ENCODE measurements around the gene DNASE2. TPM values are rescaled to one million over a fixed set of nuclear protein-coding genes. Genes with fewer than 3 reads are reported as not detected.

DNASE2 gene
- total RNA-seq, 2 experiments from 2014 or later: 10.4 to 11.1 TPM

DNA sequence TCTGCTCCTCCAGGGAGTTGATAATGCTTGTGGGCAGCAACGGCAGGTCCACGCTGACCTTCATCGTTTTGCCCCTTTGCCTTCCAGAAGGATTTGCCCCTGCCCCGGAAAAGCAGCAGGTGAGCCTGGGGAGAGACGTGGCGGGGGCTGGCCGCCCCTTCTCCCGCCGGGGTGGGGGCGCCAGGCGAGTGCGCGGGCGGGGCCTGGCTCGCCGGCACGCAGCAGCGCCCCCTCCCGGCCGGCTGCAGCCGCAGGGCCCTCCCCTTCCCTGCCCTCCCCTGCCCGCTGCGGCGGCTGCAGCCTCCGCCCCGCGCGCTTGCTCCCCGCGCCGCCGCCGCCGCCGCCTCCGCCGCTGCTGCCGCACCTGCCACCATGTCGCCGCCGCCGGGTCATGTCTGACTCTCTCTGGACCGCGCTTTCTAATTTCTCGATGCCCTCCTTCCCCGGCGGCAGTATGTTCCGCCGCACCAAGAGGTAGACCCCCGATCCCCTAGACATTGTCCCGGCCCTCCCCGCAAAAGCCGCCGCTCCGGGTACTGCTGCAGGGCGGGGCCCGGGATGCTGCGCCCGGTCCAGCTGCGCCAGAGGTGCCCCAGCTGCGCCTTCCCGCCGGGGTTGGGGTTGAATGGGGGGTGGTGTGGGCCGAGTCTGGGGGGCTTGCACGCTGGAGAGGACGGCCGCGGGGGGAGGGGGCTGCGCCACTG, 42.9 kb downstream of the DNASE2 start, which contains the start of gene MAST1:
MAST1 (plus strand) TSS at position 334 of the 704 bp plus-strand sequence; CDS start at position 392, 58 bp downstream.
- no peaks in the 10 kb centered on the region for H3K36me3 Mint-ChIP-seq (ENCODE audit: low read depth)
- DNase-seq: peak in 10 of 14 experiments; percentile 16 to 84 (median 45)
- H3K9me3 Mint-ChIP-seq: no peaks in the 10 kb centered on the region
- POLR2A ChIA-PET: no interaction called here
- peaks cover 0 to 41% of the 10 kb centered on the region in 2 experiments for H3K9me3 ChIP-seq (ENCODE audit: control insufficient read depth in 1 of 2, insufficient read depth in 1 of 2, low read length in 2 of 2)
- peak within 1 kb of the TSS; percentile 47 for H3K4me3 Mint-ChIP-seq
- no peak within 1 kb of the TSS for H3K27ac ChIP-seq (ENCODE audit: low read depth in 1 of 2, low read length in 2 of 2)
- TF ChIP-seq, protein P1, sequence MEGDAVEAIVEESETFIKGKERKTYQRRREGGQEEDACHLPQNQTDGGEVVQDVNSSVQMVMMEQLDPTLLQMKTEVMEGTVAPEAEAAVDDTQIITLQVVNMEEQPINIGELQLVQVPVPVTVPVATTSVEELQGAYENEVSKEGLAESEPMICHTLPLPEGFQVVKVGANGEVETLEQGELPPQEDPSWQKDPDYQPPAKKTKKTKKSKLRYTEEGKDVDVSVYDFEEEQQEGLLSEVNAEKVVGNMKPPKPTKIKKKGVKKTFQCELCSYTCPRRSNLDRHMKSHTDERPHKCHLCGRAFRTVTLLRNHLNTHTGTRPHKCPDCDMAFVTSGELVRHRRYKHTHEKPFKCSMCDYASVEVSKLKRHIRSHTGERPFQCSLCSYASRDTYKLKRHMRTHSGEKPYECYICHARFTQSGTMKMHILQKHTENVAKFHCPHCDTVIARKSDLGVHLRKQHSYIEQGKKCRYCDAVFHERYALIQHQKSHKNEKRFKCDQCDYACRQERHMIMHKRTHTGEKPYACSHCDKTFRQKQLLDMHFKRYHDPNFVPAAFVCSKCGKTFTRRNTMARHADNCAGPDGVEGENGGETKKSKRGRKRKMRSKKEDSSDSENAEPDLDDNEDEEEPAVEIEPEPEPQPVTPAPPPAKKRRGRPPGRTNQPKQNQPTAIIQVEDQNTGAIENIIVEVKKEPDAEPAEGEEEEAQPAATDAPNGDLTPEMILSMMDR (IDR thresholded peaks at IDR 0.05): no peak
- H3K27ac Mint-ChIP-seq: no peak within 1 kb of the TSS
- intact Hi-C loops (cut with DNase I, micrococcal nuclease): no loop called here
- CTCF ChIA-PET: interaction anchor here (0.6 kb wide), 1 partner anchor 77 kb away, joined by 3 read pairs; no protein-coding TSS in a partner anchor
- peaks cover 42% of the 10 kb centered on the region for H3K4me1 Mint-ChIP-seq (ENCODE audit: low read depth)
- peak; percentile 63 for ATAC-seq (ENCODE audit: poor library complexity)
- peaks cover 85 to 91% of the 10 kb centered on the region in 2 experiments for H3K27me3 ChIP-seq (ENCODE audit: control insufficient read depth in 1 of 2, insufficient read depth in 2 of 2, low read length in 2 of 2)
- H3K27me3 Mint-ChIP-seq: peaks cover 84% of the 10 kb centered on the region
- peaks cover 45% of the 10 kb centered on the region for H3K4me1 ChIP-seq (ENCODE audit: insufficient read depth, low read length)
- no peak within 1 kb of the TSS for H3K4me3 ChIP-seq (ENCODE audit: low read length)
- no peaks in the 10 kb centered on the region for H3K36me3 ChIP-seq (ENCODE audit: insufficient read depth, low read length)

DNA sequence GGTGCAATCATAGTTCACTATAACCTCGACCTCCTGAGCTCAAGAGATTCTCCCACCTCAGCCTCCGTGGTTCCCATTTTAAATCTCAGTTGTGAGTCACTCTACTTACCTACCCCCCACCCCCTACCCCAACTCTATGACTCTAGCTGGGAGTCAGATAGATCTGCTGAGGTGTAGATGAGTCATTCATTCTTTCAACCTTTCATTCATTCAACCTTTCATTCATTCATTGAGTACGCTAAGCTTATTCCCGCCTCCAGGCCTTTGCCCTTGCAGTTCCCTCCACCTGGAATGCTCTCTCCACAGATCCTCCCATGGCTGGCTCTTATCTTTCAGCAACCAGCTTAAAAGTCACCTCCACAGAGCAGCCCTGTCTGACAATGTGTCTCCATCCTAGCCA, 44.0 kb downstream of the DNASE2 start:
- Mint-ChIP-seq H3K4me1 (ENCODE audit: low read depth) (peaks cover 51% of the 10 kb centered on the region), H3K9me3 (no peaks in the 10 kb centered on the region), H3K36me3 (ENCODE audit: low read depth) (no peaks in the 10 kb centered on the region), H3K27me3 (peaks cover 88% of the 10 kb centered on the region), H3K4me3 (no peak overlapping the region), H3K27ac (no peak overlapping the region)
- Histone ChIP-seq H3K27ac (ENCODE audit: low read depth in 1 of 2, low read length in 2 of 2) (no peak overlapping the region), H3K36me3 (ENCODE audit: insufficient read depth, low read length) (no peaks in the 10 kb centered on the region), H3K27me3 (ENCODE audit: control insufficient read depth in 1 of 2, insufficient read depth in 2 of 2, low read length in 2 of 2) (peaks cover 86 to 91% of the 10 kb centered on the region in 2 experiments), H3K4me1 (ENCODE audit: insufficient read depth, low read length) (peaks cover 56% of the 10 kb centered on the region), H3K4me3 (ENCODE audit: low read length) (no peak overlapping the region), H3K9me3 (ENCODE audit: control insufficient read depth in 1 of 2, insufficient read depth in 1 of 2, low read length in 2 of 2) (peaks cover 0 to 49% of the 10 kb centered on the region in 2 experiments)
- ChIA-PET CTCF (interaction anchor here (0.7 to 1.3 kb wide), 6 partner anchors 11 to 77 kb away, joined by 3 to 5 read pairs (median 4); partner anchors contain the start of genes GCDH, PRDX2 and THSD8), POLR2A (interaction anchor here (1.8 kb wide), 1 partner anchor 45 kb away, joined by 5 read pairs; no protein-coding TSS in a partner anchor)
- intact Hi-C loops (cut with DNase I, micrococcal nuclease): loop anchor here in 1 of 2 experiments (2.0 kb wide), 1 partner anchor 30 kb away; the partner anchor contains the start of gene RNASEH2A
- no peak for ATAC-seq (ENCODE audit: poor library complexity)
- TF ChIP-seq, protein P1 (IDR thresholded peaks at IDR 0.05): no peak
- no peak for DNase-seq

DNA sequence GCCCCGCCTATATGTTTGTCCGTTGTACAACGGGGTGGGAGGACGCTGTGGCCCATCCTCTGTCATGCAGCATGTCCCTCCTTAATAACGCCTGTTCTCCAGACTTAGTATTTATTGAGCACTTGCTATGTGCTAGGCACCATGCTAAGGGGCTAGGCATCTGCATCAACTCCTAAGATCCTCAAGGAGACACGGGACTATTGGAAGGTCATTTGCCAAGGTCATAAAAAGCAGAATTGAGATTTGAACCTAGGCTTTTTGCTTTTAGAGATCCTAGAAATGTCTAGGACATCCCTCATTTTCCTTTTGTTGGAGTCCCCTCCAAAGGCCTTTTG, 44.8 kb downstream of the DNASE2 start:
- ChIA-PET CTCF (interaction anchor here (1.3 kb wide), 1 partner anchor 76 kb away, joined by 4 read pairs; no protein-coding TSS in a partner anchor), POLR2A (interaction anchor here (1.8 kb wide), 1 partner anchor 44 kb away, joined by 5 read pairs; no protein-coding TSS in a partner anchor)
- no peaks in the 10 kb centered on the region for H3K36me3 Mint-ChIP-seq (ENCODE audit: low read depth)
- H3K4me3 Mint-ChIP-seq: no peak overlapping the region
- ATAC-seq (ENCODE audit: poor library complexity) (no peak), DNase-seq (no peak)
- no peaks in the 10 kb centered on the region for H3K9me3 Mint-ChIP-seq
- H3K9me3 ChIP-seq (ENCODE audit: control insufficient read depth in 1 of 2, insufficient read depth in 1 of 2, low read length in 2 of 2): peaks cover 0 to 50% of the 10 kb centered on the region in 2 experiments
- H3K27me3 ChIP-seq (ENCODE audit: control insufficient read depth in 1 of 2, insufficient read depth in 2 of 2, low read length in 2 of 2): peaks cover 86 to 92% of the 10 kb centered on the region in 2 experiments
- no peak overlapping the region for H3K27ac ChIP-seq (ENCODE audit: low read depth in 1 of 2, low read length in 2 of 2)
- TF ChIP-seq, protein P1 (IDR thresholded peaks at IDR 0.05): no peak
- intact Hi-C loops (cut with DNase I, micrococcal nuclease): loop anchor here in 1 of 2 experiments (2.0 kb wide), 1 partner anchor 30 kb away; the partner anchor contains the start of gene RNASEH2A
- H3K4me1 ChIP-seq (ENCODE audit: insufficient read depth, low read length): peaks cover 57% of the 10 kb centered on the region
- H3K27me3 Mint-ChIP-seq: peaks cover 88% of the 10 kb centered on the region
- peaks cover 55% of the 10 kb centered on the region for H3K4me1 Mint-ChIP-seq (ENCODE audit: low read depth)
- H3K27ac Mint-ChIP-seq: no peak overlapping the region
- no peak overlapping the region for H3K4me3 ChIP-seq (ENCODE audit: low read length)
- H3K36me3 ChIP-seq (ENCODE audit: insufficient read depth, low read length): no peaks in the 10 kb centered on the region
